Measurements from ENCODE around the gene NEDD8. TPM values are rescaled to one million over a fixed set of nuclear protein-coding genes. Genes with fewer than 3 reads are reported as not detected.

The NEDD8 gene
- total RNA-seq, 1 experiment from 2014 or later, result 178 TPM

GRCh38 chr14:24176599-24176998 is 55.6 kb downstream of the NEDD8 start (continued):
- TF ChIP-seq EZH2 (IDR thresholded peaks at IDR 0.05) (no peak), CEBPB (IDR thresholded peaks at IDR 0.05; ENCODE audit: low read depth) (no peak), YY1 (IDR thresholded peaks at IDR 0.05; ENCODE audit: extremely low read depth, insufficient replicate concordance, low read depth, low read length) (no peak), EGR1 (IDR thresholded peaks at IDR 0.05; ENCODE audit: low read depth) (no peak), SRF (IDR thresholded peaks at IDR 0.05; ENCODE audit: low read depth) (no peak), POLR2AphosphoS5 (IDR thresholded peaks at IDR 0.05; ENCODE audit: low read depth, low read length) (no peak), EZH2phosphoT487 (IDR thresholded peaks at IDR 0.05; ENCODE audit: borderline replicate concordance) (no peak), TCF7L2 (IDR thresholded peaks at IDR 0.05; ENCODE audit: borderline replicate concordance, extremely low read depth, insufficient read depth, insufficient read length) (no peak), REST (IDR thresholded peaks at IDR 0.05; ENCODE audit: low read depth) (no peak), ELF1 (IDR thresholded peaks at IDR 0.05; ENCODE audit: borderline replicate concordance, low read depth) (no peak), ATF3 (IDR thresholded peaks at IDR 0.05) (no peak)

- RAD21 ChIA-PET (ENCODE audit: low non-redundant PET in 1 of 2, low total read pairs in 2 of 2, uncharacterized antibody in 2 of 2, unreplicated experiment in 2 of 2), result no interaction called here
- H3K9ac ChIP-seq (ENCODE audit: low read length), result no peak overlapping the region
- H3K9me3 ChIP-seq (ENCODE audit: control insufficient read depth in 1 of 2, insufficient read depth in 1 of 2, low read depth in 1 of 2, low read length in 2 of 2), result no peaks in the 10 kb centered on the region
- no TSS peak for BruUV-seq (replicated peaks)
- H3K79me2 ChIP-seq (ENCODE audit: insufficient read depth, low read length), result no peaks in the 10 kb centered on the region
- H4K20me1 ChIP-seq (ENCODE audit: insufficient read depth), result no peaks in the 10 kb centered on the region
- H3K27me3 ChIP-seq (ENCODE audit: insufficient read depth, low read length), result no peaks in the 10 kb centered on the region
- H2AFZ ChIP-seq (ENCODE audit: low read depth, low read length, poor library complexity, severe bottlenecking), result no peak overlapping the region
- no peak overlapping the region for H3K4me3 ChIP-seq (replicated peaks in 1 of 2; ENCODE audit: low read depth in 1 of 2, low read length in 2 of 2)
- intact Hi-C loops (cut with micrococcal nuclease), result no loop called here
- H3K36me3 ChIP-seq (ENCODE audit: control insufficient read depth in 1 of 2, insufficient read depth in 2 of 2, low read length in 2 of 2), result no peaks in the 10 kb centered on the region
- H3K27ac ChIP-seq (ENCODE audit: low read depth, low read length), result no peak overlapping the region
- no peak for ATAC-seq
- H3K4me2 ChIP-seq (ENCODE audit: low read length), result no peak overlapping the region
- H3K9me2 ChIP-seq (ENCODE audit: insufficient read depth), result no peaks in the 10 kb centered on the region
- no peak for TF ChIP-seq ZBTB33 (IDR thresholded peaks at IDR 0.05; ENCODE audit: extremely low read depth, insufficient replicate concordance, low read length)
- no peak for TF ChIP-seq FOSL1 (IDR thresholded peaks at IDR 0.05; ENCODE audit: low read depth)
- no peak for TF ChIP-seq REST (IDR thresholded peaks at IDR 0.05; ENCODE audit: low read depth)
- no peak for TF ChIP-seq YY1 (IDR thresholded peaks at IDR 0.05; ENCODE audit: extremely low read depth, insufficient replicate concordance, low read depth, low read length)
- no peak for TF ChIP-seq TCF7L2 (IDR thresholded peaks at IDR 0.05; ENCODE audit: borderline replicate concordance, extremely low read depth, insufficient read depth, insufficient read length)
- TF ChIP-seq MAX (IDR thresholded peaks at IDR 0.05), result no peak
- no peak for TF ChIP-seq EZH2phosphoT487 (IDR thresholded peaks at IDR 0.05; ENCODE audit: borderline replicate concordance)
- POLR2A ChIA-PET, result no interaction called here
- DNase-seq (ENCODE audit: low read depth, low spot score), result no peak
- H3K4me1 ChIP-seq (ENCODE audit: control insufficient read depth in 1 of 2, insufficient read depth in 2 of 2, low read length in 2 of 2), result no peaks in the 10 kb centered on the region
- CTCF ChIA-PET, result interaction anchor here (0.8 kb wide), 1 partner anchor 12 kb away, joined by 3 read pairs; the partner anchor contains the start of gene IRF9
Observed at GRCh38 chr14:24172871-24173281, 59.3 kb downstream of the NEDD8 start.

Data from HCT116 (cell line).